B cell (primary cell): ENCODE results near the gene AARS2. TPM values are rescaled to one million over a fixed set of nuclear protein-coding genes. Genes with fewer than 3 reads are reported as not detected.

ENCODE experiments used
- ATAC-seq: fragments of 200-7000 bp; cut with Tn5 transposase; one replicate; pipeline ENCODE4 v1.10.0; 2021; ENCODE audit warnings: low read depth, mild to moderate bottlenecking, moderate number of reproducible peaks, moderate library complexity
- CTCF ChIA-PET: fragments of 350-600 bp; sonication (Branson Sonifier 250); formaldehyde crosslinking; loops from one replicate; lab custom pipeline; 2021; ENCODE audit warnings: antibody characterized with exemption, inconsistent platforms; lab: Charles Lee
- POLR2A ChIA-PET: fragments of 350-600 bp; sonication (Branson Sonifier 250); formaldehyde crosslinking; loops from one replicate; lab custom pipeline; 2021; ENCODE audit warnings: antibody characterized with exemption; lab: Charles Lee
- DNase-seq: peaks from one replicate; pipeline ENCODE4 v3.0.0; 2013
- H2AFZ ChIP-seq: 2 replicates; pipeline ENCODE4 v1.6.1; 2012; ENCODE audit warnings: mild to moderate bottlenecking, low read depth, low read length; ENCODE audit not compliant: insufficient read depth, poor library complexity, severe bottlenecking
- H3K27ac ChIP-seq, 2 donors: 1 replicate in 1 of 2; 2 replicates in 1 of 2; pipeline ENCODE4 v1.5.1; 2012 to 2013; ENCODE audit warnings: low read length in 2 of 2, mild to moderate bottlenecking in 2 of 2, moderate library complexity in 1 of 2
- H3K27me3 ChIP-seq, 4 experiments: fragments of 200-600 bp in 1 of 4; sonication (generic) in 1 of 4; replicated peaks in 1 of 4; 1 replicate in 2 of 4; 2 replicates in 2 of 4; pipeline versions ENCODE4 v1.6.1 to v1.7.0; 2013 to 2016; ENCODE audit warnings: low read length in 3 of 4, mild to moderate bottlenecking in 2 of 4, mixed read lengths in 1 of 4, moderate library complexity in 1 of 4; ENCODE audit not compliant: insufficient read depth in 4 of 4, control insufficient read depth in 3 of 4; ENCODE audit errors: control extremely low read depth in 1 of 4
- H3K36me3 ChIP-seq, 2 experiments: replicated peaks in 1 of 2; 1 replicate in 1 of 2; 2 replicates in 1 of 2; pipeline versions ENCODE4 v1.6.1 to v1.7.1; 2013; ENCODE audit warnings: low read length in 1 of 2; ENCODE audit not compliant: insufficient read depth in 2 of 2, control insufficient read depth in 1 of 2; ENCODE audit errors: control extremely low read depth in 1 of 2, extremely low read depth in 1 of 2
- H3K4me1 ChIP-seq, 2 donors: fragments of 200-600 bp in 1 of 2; sonication (generic) in 1 of 2; 1 replicate in 1 of 2; 2 replicates in 1 of 2; pipeline versions ENCODE4 v1.5.1 to v1.6.1; 2013 to 2017; ENCODE audit warnings: low read length in 2 of 2; ENCODE audit not compliant: control insufficient read depth in 2 of 2, insufficient read depth in 2 of 2
- H3K4me2 ChIP-seq: replicated peaks from 2 replicates; pipeline ENCODE3; 2012; ENCODE audit warnings: mild to moderate bottlenecking, low read depth, low read length; ENCODE audit not compliant: poor library complexity, severe bottlenecking
- H3K4me3 ChIP-seq, 5 experiments: fragments of 200-600 bp in 1 of 5; sonication (generic) in 1 of 5; 1 replicate in 3 of 5; 2 replicates in 2 of 5; pipeline versions ENCODE4 v1.5.1 to v1.7.0; 2011 to 2016; ENCODE audit warnings: low read length in 4 of 5, mild to moderate bottlenecking in 4 of 5, low read depth in 2 of 5, control low read depth in 1 of 5, moderate library complexity in 1 of 5; ENCODE audit not compliant: insufficient read depth in 1 of 5; ENCODE audit errors: control extremely low read depth in 1 of 5, extremely low read depth in 1 of 5
- H3K79me2 ChIP-seq: fragments of 200-600 bp; sonication (generic); one replicate; pipeline ENCODE4 v1.6.0; 2016; ENCODE audit warnings: low read length; ENCODE audit not compliant: control insufficient read depth, insufficient read depth
- H3K9ac ChIP-seq: fragments of 200-600 bp; sonication (generic); 2 replicates; pipeline ENCODE4 v1.6.1; 2017; ENCODE audit warnings: mild to moderate bottlenecking, low read length, moderate library complexity
- H3K9me3 ChIP-seq, 3 donors: one replicate each; pipeline versions ENCODE4 v1.6.1 to v1.7.1; 2013; ENCODE audit warnings: low read length in 2 of 3; ENCODE audit not compliant: control insufficient read depth in 2 of 3, insufficient read depth in 1 of 3; ENCODE audit errors: control extremely low read depth in 1 of 3
- H4K20me1 ChIP-seq: 2 replicates; pipeline ENCODE4 v1.6.0; 2012; ENCODE audit warnings: mild to moderate bottlenecking, low read length; ENCODE audit not compliant: insufficient read depth, control insufficient read depth, poor library complexity, severe bottlenecking
- H3K27ac Mint-ChIP-seq: one replicate; pipeline ENCODE4 v1.8.0; 2021; ENCODE audit warnings: mixed read lengths
- H3K27me3 Mint-ChIP-seq: one replicate; pipeline ENCODE4 v1.8.0; 2021; ENCODE audit warnings: mixed read lengths
- H3K4me1 Mint-ChIP-seq: one replicate; pipeline ENCODE4 v1.8.0; 2021; ENCODE audit warnings: mixed read lengths
- H3K4me3 Mint-ChIP-seq: one replicate; pipeline ENCODE4 v1.8.0; 2021; ENCODE audit warnings: mixed read lengths
- H3K9me3 Mint-ChIP-seq: one replicate; pipeline ENCODE4 v1.8.0; 2022; ENCODE audit warnings: mixed read lengths; ENCODE audit not compliant: insufficient read depth
- EZH2 ChIP-seq: IDR thresholded peaks from 2 replicates; pipeline ENCODE4 v1.6.1; 2012; ENCODE audit warnings: borderline replicate concordance, low read depth, mild to moderate bottlenecking, moderate library complexity, low read length; ENCODE audit not compliant: insufficient read depth, poor library complexity, severe bottlenecking
- WGBS: methylation state at CpG from one replicate; pipeline ENCODE4 v1.1.5; 2013; ENCODE audit warnings: missing lambda C conversion rate; ENCODE audit not compliant: insufficient coverage; 5-methylcytosine and 5-hydroxymethylcytosine counted together
- intact Hi-C: fragments of 100-400 bp; cut with micrococcal nuclease; formaldehyde crosslinking; loops from one replicate; pipeline ENCODE4 v1.10.0; 2022
- polyA plus RNA-seq: library from polyadenylated mRNA; depleted of rRNA; stranded (reverse); fragments of >200 nt; gene quantifications from 2 replicates; pipeline ENCODE4 v1.2.3, GENCODE V29; 2012
- total RNA-seq, 2 donors: library from RNA; stranded (reverse); fragments of 120-200 nt in 1 of 2; gene quantifications; 1 replicate in 1 of 2; 2 replicates in 1 of 2; pipeline versions ENCODE4 v1.2.3 to v1.2.4, GENCODE V29; 2013 to 2022
- TF ChIP-seq, protein P1 (sequence below): fragments of 200-600 bp; IDR thresholded peaks from one replicate; pipeline ENCODE4 v1.8.0; 2022; ENCODE audit warnings: antibody characterized with exemption, mild to moderate bottlenecking

AARS2 gene
- total and polyA plus RNA-seq, 2 donors (not counting 1 experiment from before 2014, with no cell fraction given), result 11.3 to 21.3 TPM

DNA sequence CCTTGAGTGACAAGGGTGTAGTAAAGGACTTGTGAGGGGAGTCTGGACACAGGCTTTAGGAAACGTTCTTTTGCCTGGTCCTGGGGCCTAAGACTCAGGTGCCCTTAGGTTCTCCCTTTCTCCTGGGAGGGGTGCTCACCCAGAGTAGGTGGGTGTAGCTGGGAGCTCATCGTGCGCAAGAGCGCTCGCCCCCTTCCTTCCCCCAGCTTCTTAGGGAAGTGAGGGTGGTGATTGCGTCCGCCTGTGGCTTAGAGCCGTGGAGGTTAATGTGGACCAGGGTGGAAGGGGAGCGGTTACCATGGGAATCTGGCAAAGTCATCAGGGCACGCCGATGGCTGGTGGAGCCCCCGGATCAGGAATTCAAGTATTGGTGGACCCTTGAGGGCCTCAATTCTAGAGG, 3.3 kb upstream of the AARS2 start:
- 67% methylated on average over 1 of the region's 12 CpGs for WGBS
- ChIA-PET POLR2A (no interaction called here), CTCF (interaction anchor here (1.0 kb wide), 1 partner anchor 22 kb away, joined by 3 read pairs; no protein-coding TSS in a partner anchor)
- Histone ChIP-seq H3K27ac (no peak overlapping the region), H3K4me2 (no peak overlapping the region), H2AFZ (no peak overlapping the region), H3K36me3 (peaks cover 0 to 4% of the 10 kb centered on the region in 2 experiments), H3K9me3 (peaks cover 0 to 6% (median 0%) of the 10 kb centered on the region in 3 donors), H3K79me2 (peaks cover 14% of the 10 kb centered on the region), H4K20me1 (no peaks in the 10 kb centered on the region), H3K4me3 (no peak overlapping the region), H3K4me1 (peaks cover 7 to 9% of the 10 kb centered on the region in 2 donors), H3K27me3 (peaks cover 0 to 12% (median 9%) of the 10 kb centered on the region in 4 experiments), H3K9ac (no peak overlapping the region)
- TF ChIP-seq, protein P1, sequence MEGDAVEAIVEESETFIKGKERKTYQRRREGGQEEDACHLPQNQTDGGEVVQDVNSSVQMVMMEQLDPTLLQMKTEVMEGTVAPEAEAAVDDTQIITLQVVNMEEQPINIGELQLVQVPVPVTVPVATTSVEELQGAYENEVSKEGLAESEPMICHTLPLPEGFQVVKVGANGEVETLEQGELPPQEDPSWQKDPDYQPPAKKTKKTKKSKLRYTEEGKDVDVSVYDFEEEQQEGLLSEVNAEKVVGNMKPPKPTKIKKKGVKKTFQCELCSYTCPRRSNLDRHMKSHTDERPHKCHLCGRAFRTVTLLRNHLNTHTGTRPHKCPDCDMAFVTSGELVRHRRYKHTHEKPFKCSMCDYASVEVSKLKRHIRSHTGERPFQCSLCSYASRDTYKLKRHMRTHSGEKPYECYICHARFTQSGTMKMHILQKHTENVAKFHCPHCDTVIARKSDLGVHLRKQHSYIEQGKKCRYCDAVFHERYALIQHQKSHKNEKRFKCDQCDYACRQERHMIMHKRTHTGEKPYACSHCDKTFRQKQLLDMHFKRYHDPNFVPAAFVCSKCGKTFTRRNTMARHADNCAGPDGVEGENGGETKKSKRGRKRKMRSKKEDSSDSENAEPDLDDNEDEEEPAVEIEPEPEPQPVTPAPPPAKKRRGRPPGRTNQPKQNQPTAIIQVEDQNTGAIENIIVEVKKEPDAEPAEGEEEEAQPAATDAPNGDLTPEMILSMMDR, result no peak
- no peak for TF ChIP-seq EZH2
- Mint-ChIP-seq H3K4me3 (no peak overlapping the region), H3K9me3 (no peaks in the 10 kb centered on the region), H3K4me1 (peaks cover 16% of the 10 kb centered on the region), H3K27me3 (peaks cover 31% of the 10 kb centered on the region), H3K27ac (no peak overlapping the region)
- no peak for DNase-seq
- no peak for ATAC-seq
- intact Hi-C loops, result no loop called here

- H3K9me3 ChIP-seq, result peaks cover 0 to 6% (median 0%) of the 10 kb centered on the region in 3 donors
- Mint-ChIP-seq H3K27ac (no peak overlapping the region), H3K4me3 (no peak overlapping the region), H3K4me1 (peaks cover 17% of the 10 kb centered on the region), H3K9me3 (no peaks in the 10 kb centered on the region), H3K27me3 (peaks cover 29% of the 10 kb centered on the region)
- no peak for DNase-seq
- no CpG with 5 or more reads among the region's 5 CpGs for WGBS
- no peak overlapping the region for H3K27ac ChIP-seq
- peaks cover 0 to 12% (median 9%) of the 10 kb centered on the region in 4 experiments for H3K27me3 ChIP-seq
- no peak overlapping the region for H3K4me2 ChIP-seq
- peaks cover 7 to 9% of the 10 kb centered on the region in 2 donors for H3K4me1 ChIP-seq
- peaks cover 0 to 9% of the 10 kb centered on the region in 2 experiments for H3K36me3 ChIP-seq
- POLR2A ChIA-PET, result no interaction called here
- TF ChIP-seq EZH2, result no peak
- TF ChIP-seq, protein P1, result no peak
- H3K79me2 ChIP-seq, result peaks cover 17% of the 10 kb centered on the region
- no peak for ATAC-seq
- intact Hi-C loops, result no loop called here
- H4K20me1 ChIP-seq, result no peaks in the 10 kb centered on the region
- no peak overlapping the region for H3K9ac ChIP-seq
- H2AFZ ChIP-seq, result no peak overlapping the region
- H3K4me3 ChIP-seq, result no peak overlapping the region
- CTCF ChIA-PET, result interaction anchor here (1.0 kb wide), 1 partner anchor 23 kb away, joined by 3 read pairs; no protein-coding TSS in a partner anchor
These were observed 2.8 kb upstream of the AARS2 start for GRCh38 chr6:44315951-44316350.
